Ectodermal cell (in vitro differentiated cells): ENCODE measurements around the gene HBS1L.
A peak's percentile ranks its signal among the peaks of the same experiment; 100 is the strongest.

Experiments
- H3K27ac ChIP-seq: 2 replicates; pipeline ENCODE4 v1.7.0; 2013; ENCODE audit warnings: mild to moderate bottlenecking, low read depth, low read length; ENCODE audit not compliant: insufficient read depth, poor library complexity, severe bottlenecking
- H3K27me3 ChIP-seq: 2 replicates; pipeline ENCODE4 v1.7.0; 2013; ENCODE audit warnings: mild to moderate bottlenecking, low read length; ENCODE audit not compliant: insufficient read depth, control insufficient read depth, poor library complexity, severe bottlenecking
- H3K36me3 ChIP-seq: one replicate; pipeline ENCODE4 v1.7.0; 2013; ENCODE audit warnings: low read length; ENCODE audit not compliant: control insufficient read depth, insufficient read depth
- H3K4me1 ChIP-seq: one replicate; pipeline ENCODE4 v1.7.0; 2013; ENCODE audit warnings: low read length; ENCODE audit not compliant: control insufficient read depth, insufficient read depth
- H3K4me3 ChIP-seq: 2 replicates; pipeline ENCODE4 v1.7.0; 2013; ENCODE audit warnings: low read depth, low read length, control low read depth; ENCODE audit not compliant: insufficient read depth
- H3K9me3 ChIP-seq: 2 replicates; pipeline ENCODE4 v1.7.0; 2013; ENCODE audit warnings: mild to moderate bottlenecking, low read length, moderate library complexity; ENCODE audit not compliant: control insufficient read depth
- WGBS, 2 experiments: methylation state at CpG; one replicate each; pipeline ENCODE4 v1.1.7; 2013; ENCODE audit warnings: missing lambda C conversion rate in 2 of 2; 5-methylcytosine and 5-hydroxymethylcytosine counted together

Gene HBS1L

GRCh38 chr6:135043364-135043763 lies 11.3 kb downstream of the HBS1L start:
- Histone ChIP-seq H3K4me3 (no peak overlapping the region), H3K27me3 (no peaks in the 10 kb centered on the region), H3K27ac (no peak overlapping the region), H3K4me1 (no peaks in the 10 kb centered on the region), H3K36me3 (peaks cover 8% of the 10 kb centered on the region), H3K9me3 (no peaks in the 10 kb centered on the region)
- WGBS, 2 experiments, result 83 to 91% methylated on average over 2 to 3 of the region's 3 CpGs

GRCh38 chr6:135038335-135038734 lies 16.3 kb downstream of the HBS1L start:
- Histone ChIP-seq H3K4me1 (no peaks in the 10 kb centered on the region), H3K4me3 (no peak overlapping the region), H3K9me3 (no peaks in the 10 kb centered on the region), H3K36me3 (peaks cover 9% of the 10 kb centered on the region), H3K27ac (no peak overlapping the region), H3K27me3 (no peaks in the 10 kb centered on the region)
- 92 to 95% methylated on average over 2 of the region's 2 CpGs for WGBS, 2 experiments

- no peaks in the 10 kb centered on the region for H3K9me3 ChIP-seq
- H3K4me1 ChIP-seq, result no peaks in the 10 kb centered on the region
- peaks cover 9% of the 10 kb centered on the region for H3K36me3 ChIP-seq
- whole genome bisulfite sequencing, 2 experiments, result 93 to 95% methylated on average over 4 of the region's 4 CpGs
- H3K27me3 ChIP-seq, result no peaks in the 10 kb centered on the region
- no peak overlapping the region for H3K4me3 ChIP-seq
- H3K27ac ChIP-seq, result no peak overlapping the region
These were observed 17.1 kb downstream of the HBS1L start for GRCh38 chr6:135037541-135037940.

GRCh38 chr6:135036731-135037420 lies 17.7 kb downstream of the HBS1L start:
- Histone ChIP-seq H3K9me3 (no peaks in the 10 kb centered on the region), H3K27me3 (no peaks in the 10 kb centered on the region), H3K27ac (no peak overlapping the region), H3K36me3 (peaks cover 9% of the 10 kb centered on the region), H3K4me3 (no peak overlapping the region), H3K4me1 (no peaks in the 10 kb centered on the region)
- 90 to 96% methylated on average over 4 to 5 of the region's 5 CpGs for WGBS, 2 experiments

- Histone ChIP-seq H3K27me3 (no peaks in the 10 kb centered on the region), H3K9me3 (no peaks in the 10 kb centered on the region), H3K4me3 (no peak overlapping the region), H3K36me3 (peaks cover 4% of the 10 kb centered on the region), H3K4me1 (no peaks in the 10 kb centered on the region), H3K27ac (no peak overlapping the region)
- 89 to 94% methylated on average over 3 of the region's 3 CpGs for WGBS, 2 experiments
These were observed 21.4 kb downstream of the HBS1L start for GRCh38 chr6:135033238-135033637.

GRCh38 chr6:135030532-135031178 lies 24.0 kb downstream of the HBS1L start:
- H3K4me1 ChIP-seq, result peaks cover 2% of the 10 kb centered on the region
- H3K9me3 ChIP-seq, result no peaks in the 10 kb centered on the region
- no peak overlapping the region for H3K4me3 ChIP-seq
- no peak overlapping the region for H3K27ac ChIP-seq
- H3K27me3 ChIP-seq, result no peaks in the 10 kb centered on the region
- no peaks in the 10 kb centered on the region for H3K36me3 ChIP-seq
- 97 to 99% methylated on average over 5 of the region's 5 CpGs for WGBS, 2 experiments

- Histone ChIP-seq H3K4me1 (peaks cover 7% of the 10 kb centered on the region), H3K9me3 (no peaks in the 10 kb centered on the region), H3K36me3 (no peaks in the 10 kb centered on the region), H3K27me3 (no peaks in the 10 kb centered on the region), H3K4me3 (no peak overlapping the region), H3K27ac (no peak overlapping the region)
- WGBS, 2 experiments, result 91 to 97% methylated on average over 3 of the region's 3 CpGs
These were observed 24.6 kb downstream of the HBS1L start for GRCh38 chr6:135030056-135030473.

- no peak overlapping the region for H3K4me3 ChIP-seq
- peaks cover 7% of the 10 kb centered on the region for H3K4me1 ChIP-seq
- peak overlapping the region; percentile 29 for H3K27ac ChIP-seq
- H3K36me3 ChIP-seq, result no peaks in the 10 kb centered on the region
- H3K27me3 ChIP-seq, result no peaks in the 10 kb centered on the region
- WGBS, 2 experiments, result 0 to 17% methylated on average over 2 of the region's 2 CpGs
- no peaks in the 10 kb centered on the region for H3K9me3 ChIP-seq
These were observed 28.8 kb downstream of the HBS1L start for GRCh38 chr6:135025775-135026174.

GRCh38 chr6:135025175-135025574 lies 29.4 kb downstream of the HBS1L start:
- no peaks in the 10 kb centered on the region for H3K9me3 ChIP-seq
- no peak overlapping the region for H3K4me3 ChIP-seq
- H3K36me3 ChIP-seq, result no peaks in the 10 kb centered on the region
- H3K27me3 ChIP-seq, result no peaks in the 10 kb centered on the region
- H3K4me1 ChIP-seq, result peaks cover 7% of the 10 kb centered on the region
- H3K27ac ChIP-seq, result no peak overlapping the region
- 83 to 90% methylated on average over 2 of the region's 2 CpGs for WGBS, 2 experiments

- Histone ChIP-seq H3K27me3 (no peaks in the 10 kb centered on the region), H3K4me3 (no peak overlapping the region), H3K36me3 (no peaks in the 10 kb centered on the region), H3K4me1 (peaks cover 7% of the 10 kb centered on the region), H3K27ac (no peak overlapping the region), H3K9me3 (no peaks in the 10 kb centered on the region)
- 85 to 89% methylated on average over 2 of the region's 2 CpGs for WGBS, 2 experiments
These were observed 32.4 kb downstream of the HBS1L start for GRCh38 chr6:135022050-135022697.
